Neutrophil (primary cell): ENCODE measurements around the gene PDE4D.
"Not testable (repeated sequence)": the region's sequence is repeated elsewhere in the genome, so short reads cannot be mapped to it uniquely, and the experiment has no call there.

Experiments
- H3K27ac ChIP-seq: fragments of 200-600 bp; sonication (generic); 2 replicates; pipeline ENCODE4 v1.5.1; 2016; ENCODE audit warnings: mild to moderate bottlenecking, moderate library complexity
- H3K27me3 ChIP-seq: fragments of 200-600 bp; sonication (generic); 2 replicates; pipeline ENCODE4 v1.6.0; 2016; ENCODE audit warnings: mild to moderate bottlenecking
- H3K36me3 ChIP-seq: fragments of 200-600 bp; sonication (generic); 2 replicates; pipeline ENCODE4 v1.5.1; 2017
- H3K4me1 ChIP-seq, 2 experiments: fragments of 200-600 bp in 1 of 2; sonication (generic) in 1 of 2; 1 replicate in 1 of 2; 2 replicates in 1 of 2; pipeline versions ENCODE4 v1.5.1 to v1.6.1; 2013 to 2016; ENCODE audit warnings: low read depth in 1 of 2, low read length in 1 of 2, mild to moderate bottlenecking in 1 of 2, moderate library complexity in 1 of 2; ENCODE audit not compliant: control insufficient read depth in 1 of 2, insufficient read depth in 1 of 2
- H3K4me3 ChIP-seq, 2 experiments: fragments of 200-600 bp in 1 of 2; sonication (generic) in 1 of 2; 1 replicate in 1 of 2; 2 replicates in 1 of 2; pipeline ENCODE4 v1.5.1; 2013 to 2016; ENCODE audit warnings: low read depth in 1 of 2, low read length in 1 of 2, mild to moderate bottlenecking in 1 of 2, moderate library complexity in 1 of 2
- H3K9me3 ChIP-seq: fragments of 200-600 bp; sonication (generic); 2 replicates; pipeline ENCODE4 v1.5.1; 2016
- CTCF ChIP-seq: fragments of 200-600 bp; sonication (generic); IDR thresholded peaks from 2 replicates; pipeline ENCODE4 v1.5.1; 2016; ENCODE audit warnings: antibody characterized with exemption

The PDE4D gene

GRCh38 chr5:59420596-59420995, 472.9 kb downstream of the PDE4D start:
- H3K4me3 ChIP-seq: no peak overlapping the region
- H3K36me3 ChIP-seq: no peaks in the 10 kb centered on the region
- no peaks in the 10 kb centered on the region for H3K9me3 ChIP-seq
- H3K27me3 ChIP-seq: no peaks in the 10 kb centered on the region
- no peak overlapping the region for H3K27ac ChIP-seq
- no peak for TF ChIP-seq CTCF
- no peaks in the 10 kb centered on the region for H3K4me1 ChIP-seq

GRCh38 chr5:59418808-59419207, 474.7 kb downstream of the PDE4D start:
- no peaks in the 10 kb centered on the region for H3K27me3 ChIP-seq
- no peak overlapping the region for H3K27ac ChIP-seq
- no peak overlapping the region for H3K4me3 ChIP-seq
- no peak for TF ChIP-seq CTCF
- no peaks in the 10 kb centered on the region for H3K9me3 ChIP-seq
- no peaks in the 10 kb centered on the region for H3K4me1 ChIP-seq
- no peaks in the 10 kb centered on the region for H3K36me3 ChIP-seq

- H3K9me3 ChIP-seq: no peaks in the 10 kb centered on the region
- no peaks in the 10 kb centered on the region for H3K4me1 ChIP-seq
- no peaks in the 10 kb centered on the region for H3K36me3 ChIP-seq
- no peak overlapping the region for H3K27ac ChIP-seq
- no peak overlapping the region for H3K4me3 ChIP-seq
- no peak for TF ChIP-seq CTCF
- H3K27me3 ChIP-seq: no peaks in the 10 kb centered on the region
Observed at GRCh38 chr5:59416451-59416850, 477.1 kb downstream of the PDE4D start.

- TF ChIP-seq CTCF: no peak
- Histone ChIP-seq H3K36me3 (no peaks in the 10 kb centered on the region), H3K27ac (no peak overlapping the region), H3K9me3 (no peaks in the 10 kb centered on the region), H3K27me3 (no peaks in the 10 kb centered on the region), H3K4me3 (no peak overlapping the region), H3K4me1 (no peaks in the 10 kb centered on the region)
Observed at GRCh38 chr5:59416026-59416425, 477.5 kb downstream of the PDE4D start.

GRCh38 chr5:59412428-59412827, 481.1 kb downstream of the PDE4D start:
- Histone ChIP-seq H3K9me3 (no peaks in the 10 kb centered on the region), H3K36me3 (no peaks in the 10 kb centered on the region), H3K4me1 (no peaks in the 10 kb centered on the region), H3K27ac (no peak overlapping the region), H3K27me3 (no peaks in the 10 kb centered on the region), H3K4me3 (no peak overlapping the region)
- no peak for TF ChIP-seq CTCF

GRCh38 chr5:59408997-59409396, 484.5 kb downstream of the PDE4D start:
- not testable (repeated sequence) for H3K9me3 ChIP-seq, H3K4me3 ChIP-seq, H3K27me3 ChIP-seq, H3K27ac ChIP-seq, H3K36me3 ChIP-seq, H3K4me1 ChIP-seq
